Loucy (cell line): ENCODE measurements around the gene CRYBB1.

Source experiments
- H2AFZ ChIP-seq: fragments of 200-600 bp; sonication (generic); 2 replicates; pipeline ENCODE4 v1.6.0; 2016; ENCODE audit warnings: antibody characterized with exemption, mild to moderate bottlenecking, low read length, moderate library complexity
- H3F3A ChIP-seq: fragments of 200-600 bp; 2 replicates; pipeline ENCODE4 v1.6.0; 2016; ENCODE audit warnings: antibody characterized with exemption, low read depth, mild to moderate bottlenecking
- H3K27me3 ChIP-seq: fragments of 200-600 bp; sonication (generic); 2 replicates; pipeline ENCODE4 v1.6.1; 2014; ENCODE audit warnings: low read length, mild to moderate bottlenecking; ENCODE audit not compliant: insufficient read depth, poor library complexity, severe bottlenecking
- H3K36me3 ChIP-seq: fragments of 200-600 bp; sonication (generic); 2 replicates; pipeline ENCODE4 v1.6.1; 2016; ENCODE audit warnings: low read length; ENCODE audit not compliant: insufficient read depth
- H3K4me1 ChIP-seq: fragments of 200-600 bp; sonication (generic); 2 replicates; pipeline ENCODE4 v1.5.1; 2014; ENCODE audit warnings: low read length, mild to moderate bottlenecking; ENCODE audit not compliant: insufficient read depth, poor library complexity, severe bottlenecking
- H3K4me2 ChIP-seq: fragments of 200-600 bp; sonication (generic); 2 replicates; pipeline ENCODE4 v1.6.0; 2014; ENCODE audit warnings: antibody characterized with exemption, low read length, low read depth, mild to moderate bottlenecking; ENCODE audit not compliant: poor library complexity, severe bottlenecking
- H3K4me3 ChIP-seq: fragments of 200-600 bp; sonication (generic); 2 replicates; pipeline ENCODE4 v1.5.1; 2014; ENCODE audit warnings: low read length, mild to moderate bottlenecking, mixed read lengths; ENCODE audit not compliant: poor library complexity, severe bottlenecking
- H3K79me2 ChIP-seq: fragments of 200-600 bp; sonication (generic); 2 replicates; pipeline ENCODE4 v1.6.1; 2014; ENCODE audit warnings: low read length; ENCODE audit not compliant: insufficient read depth
- H3K9ac ChIP-seq: fragments of 200-600 bp; sonication (generic); 2 replicates; pipeline ENCODE4 v1.6.0; 2014; ENCODE audit warnings: mild to moderate bottlenecking, low read depth, low read length, moderate library complexity; ENCODE audit not compliant: poor library complexity, severe bottlenecking
- H3K9me2 ChIP-seq: fragments of 200-600 bp; sonication (generic); replicated peaks from 2 replicates; pipeline ENCODE4 v1.6.1; 2016; ENCODE audit warnings: low read depth, low read length, mixed read lengths
- H3K9me3 ChIP-seq: fragments of 200-600 bp; sonication (generic); 2 replicates; pipeline ENCODE4 v1.6.1; 2014; ENCODE audit warnings: mild to moderate bottlenecking, antibody characterized with exemption, low read length, low read depth; ENCODE audit not compliant: insufficient read depth
- H4K20me1 ChIP-seq: fragments of 200-600 bp; sonication (generic); 2 replicates; pipeline ENCODE4 v1.6.0; 2014; ENCODE audit warnings: antibody characterized with exemption, low read length, mild to moderate bottlenecking; ENCODE audit not compliant: insufficient read depth, poor library complexity, severe bottlenecking
- CTCF ChIP-seq: fragments of 200-600 bp; sonication (generic); conservative IDR thresholded peaks from 2 replicates; pipeline ENCODE4 v1.5.1; 2014; ENCODE audit warnings: mild to moderate bottlenecking, antibody characterized with exemption, low read length
- EZH2phosphoT487 ChIP-seq: fragments of 200-600 bp; IDR thresholded peaks from 2 replicates; pipeline ENCODE4 v1.6.1; 2018; ENCODE audit warnings: antibody characterized with exemption, mild to moderate bottlenecking, moderate library complexity, borderline replicate concordance

The CRYBB1 gene

GRCh38 chr22:26553056-26553752 is 64.6 kb downstream of the CRYBB1 start:
- Histone ChIP-seq H3K4me1 (peaks cover 24% of the 10 kb centered on the region), H3K9ac (peak overlapping the region; percentile 20)

GRCh38 chr22:26552466-26552865 is 65.4 kb downstream of the CRYBB1 start:
- H3K9ac ChIP-seq: no peak overlapping the region

More at GRCh38 chr22:26553056-26553752, 64.6 kb downstream of the CRYBB1 start:
- H3K9me3 ChIP-seq: no peaks in the 10 kb centered on the region
- no peaks in the 10 kb centered on the region for H3K36me3 ChIP-seq
- peak overlapping the region; percentile 3 for H3K4me3 ChIP-seq
- H3K9me2 ChIP-seq: no peaks in the 10 kb centered on the region
- no peaks in the 10 kb centered on the region for H3K27me3 ChIP-seq
- H4K20me1 ChIP-seq: no peaks in the 10 kb centered on the region
- no peaks in the 10 kb centered on the region for H3F3A ChIP-seq
- H2AFZ ChIP-seq: no peak overlapping the region
- TF ChIP-seq CTCF (no peak), EZH2phosphoT487 (no peak)
- peaks cover 5% of the 10 kb centered on the region; the same call in 1 of the 2 replicates for H3K79me2 ChIP-seq
- H3K4me2 ChIP-seq: peak overlapping the region; percentile 28

GRCh38 chr22:26551568-26551967 is 66.3 kb downstream of the CRYBB1 start:
- H3K4me2 ChIP-seq: no peak overlapping the region
- no peaks in the 10 kb centered on the region for H3F3A ChIP-seq
- no peaks in the 10 kb centered on the region for H4K20me1 ChIP-seq
- H3K79me2 ChIP-seq: no peaks in the 10 kb centered on the region; the same call in 1 of the 2 replicates
- TF ChIP-seq EZH2phosphoT487 (no peak), CTCF (no peak)
- no peaks in the 10 kb centered on the region for H3K27me3 ChIP-seq
- H3K9ac ChIP-seq: no peak overlapping the region
- H3K4me1 ChIP-seq: peaks cover 33% of the 10 kb centered on the region
- H3K9me2 ChIP-seq: no peaks in the 10 kb centered on the region
- H3K9me3 ChIP-seq: no peaks in the 10 kb centered on the region
- no peak overlapping the region for H2AFZ ChIP-seq
- H3K4me3 ChIP-seq: no peak overlapping the region
- no peaks in the 10 kb centered on the region for H3K36me3 ChIP-seq

More at GRCh38 chr22:26552466-26552865, 65.4 kb downstream of the CRYBB1 start:
- Histone ChIP-seq H3K9me2 (no peaks in the 10 kb centered on the region), H4K20me1 (no peaks in the 10 kb centered on the region), H2AFZ (no peak overlapping the region), H3K36me3 (no peaks in the 10 kb centered on the region), H3F3A (no peaks in the 10 kb centered on the region), H3K4me3 (no peak overlapping the region), H3K27me3 (no peaks in the 10 kb centered on the region), H3K79me2 (peaks cover 4% of the 10 kb centered on the region; the same call in 1 of the 2 replicates), H3K9me3 (no peaks in the 10 kb centered on the region), H3K4me1 (peaks cover 24% of the 10 kb centered on the region), H3K4me2 (no peak overlapping the region)
- TF ChIP-seq EZH2phosphoT487 (no peak), CTCF (no peak)
